PC-3 (cell line): ENCODE results near the gene MCFD2. TPM values are rescaled to one million over a fixed set of nuclear protein-coding genes. Genes with fewer than 3 reads are reported as not detected.

Source experiments
- ATAC-seq: fragments of 200-7000 bp; cut with Tn5 transposase; 2 replicates; pipeline ENCODE4 v1.9.1; 2020; ENCODE audit warnings: mild to moderate bottlenecking, moderate library complexity
- BruUV-seq: library from RNA; stranded (reverse); fragments of 400-500 nt; replicated peaks from 2 replicates; lab custom pipeline; 2021; lab: Mats Ljungman, UMichigan
- CTCF ChIA-PET: fragments of 300-600 bp; sonication (Branson Sonifier 250); formaldehyde crosslinking; loops from one replicate; lab custom pipeline; 2022; ENCODE audit warnings: antibody characterized with exemption; lab: Charles Lee
- POLR2A ChIA-PET: fragments of 300-600 bp; sonication (Branson Sonifier 250); formaldehyde crosslinking; loops from one replicate; lab custom pipeline; 2022; ENCODE audit warnings: antibody characterized with exemption; ENCODE audit not compliant: unreplicated experiment; lab: Charles Lee
- DNase-seq: peaks from one replicate; pipeline ENCODE4 v3.0.0-alpha.2; 2015
- H2AFZ ChIP-seq: fragments of 300-600 bp; sonication (generic); 2 replicates; pipeline ENCODE4 v1.6.0; 2016; ENCODE audit warnings: antibody characterized with exemption, low read length
- H3F3A ChIP-seq: fragments of 300-600 bp; sonication (generic); one replicate; pipeline ENCODE4 v1.6.0; 2017; ENCODE audit warnings: antibody characterized with exemption, low read length, control low read depth, mild to moderate bottlenecking; ENCODE audit not compliant: unreplicated experiment
- H3K27ac ChIP-seq: fragments of 300-600 bp; sonication (generic); 2 replicates; pipeline ENCODE4 v1.5.1; 2016; ENCODE audit warnings: mild to moderate bottlenecking, low read length
- H3K27me3 ChIP-seq: fragments of 300-600 bp; sonication (generic); 2 replicates; pipeline ENCODE4 v1.6.1; 2016; ENCODE audit warnings: low read length, mixed read lengths
- H3K36me3 ChIP-seq: fragments of 300-600 bp; sonication (generic); 2 replicates; pipeline ENCODE4 v1.6.1; 2016; ENCODE audit warnings: low read depth, mixed run types, low read length, mixed read lengths
- H3K4me1 ChIP-seq: fragments of 300-600 bp; sonication (generic); 2 replicates; pipeline ENCODE4 v1.5.1; 2016; ENCODE audit warnings: low read length; ENCODE audit not compliant: insufficient read depth
- H3K4me2 ChIP-seq: fragments of 300-600 bp; sonication (generic); 2 replicates; pipeline ENCODE4 v1.6.0; 2016; ENCODE audit warnings: low read length
- H3K4me3 ChIP-seq: fragments of 300-600 bp; sonication (generic); 2 replicates; pipeline ENCODE4 v1.5.1; 2016; ENCODE audit warnings: mild to moderate bottlenecking, low read length, mixed read lengths
- H3K79me2 ChIP-seq: fragments of 300-600 bp; sonication (generic); 2 replicates; pipeline ENCODE4 v1.6.1; 2017; ENCODE audit warnings: low read length, mixed read lengths
- H3K9ac ChIP-seq: fragments of 300-600 bp; sonication (generic); 2 replicates; pipeline ENCODE4 v1.6.0; 2016; ENCODE audit warnings: mild to moderate bottlenecking, low read length
- H3K9me2 ChIP-seq: fragments of 300-600 bp; sonication (generic); replicated peaks from 2 replicates; pipeline ENCODE4 v1.6.1; 2016; ENCODE audit warnings: mixed run types, low read length, mixed read lengths
- H3K9me3 ChIP-seq: fragments of 300-600 bp; sonication (generic); 2 replicates; pipeline ENCODE4 v1.6.1; 2016; ENCODE audit warnings: low read length, mixed read lengths
- H4K20me1 ChIP-seq: fragments of 300-600 bp; sonication (generic); 2 replicates; pipeline ENCODE4 v1.6.1; 2016; ENCODE audit warnings: low read length, mixed read lengths
- EZH2 ChIP-seq: fragments of 300-600 bp; sonication (generic); IDR thresholded peaks from one replicate; pipeline ENCODE4 v1.6.1; 2017; ENCODE audit warnings: antibody characterized with exemption, mild to moderate bottlenecking, low read length; ENCODE audit not compliant: unreplicated experiment
- EZH2phosphoT487 ChIP-seq: fragments of 300-600 bp; sonication (generic); IDR thresholded peaks from 2 replicates; pipeline ENCODE4 v1.6.1; 2018; ENCODE audit warnings: mild to moderate bottlenecking, antibody characterized with exemption, low read length, borderline replicate concordance
- intact Hi-C: fragments of 100-400 bp; cut with micrococcal nuclease; formaldehyde crosslinking; loops from 2 replicates; pipeline ENCODE4 v1.9.0; 2023
- total RNA-seq: library from RNA; depleted of rRNA; stranded (reverse); fragments of >200 nt; gene quantifications from 2 replicates; pipeline ENCODE4 v1.2.3, GENCODE V29; 2014
- TF ChIP-seq, protein P1 (sequence below): fragments of 300-600 bp; sonication (generic); conservative IDR thresholded peaks from 2 replicates; pipeline ENCODE4 v1.5.1; 2017; ENCODE audit warnings: antibody characterized with exemption, low read depth, mild to moderate bottlenecking, low read length

Gene MCFD2
- total RNA-seq, 1 experiment from 2014 or later, result 112 TPM

GRCh38 chr2:46885376-46885775 lies 30.2 kb downstream of the MCFD2 start:
- Histone ChIP-seq H3K4me1 (peaks cover 36% of the 10 kb centered on the region), H3K36me3 (no peaks in the 10 kb centered on the region), H3K9me2 (no peaks in the 10 kb centered on the region), H3K27me3 (no peaks in the 10 kb centered on the region), H2AFZ (no peak overlapping the region), H3K4me2 (no peak overlapping the region), H3K9me3 (no peaks in the 10 kb centered on the region), H3F3A (no peaks in the 10 kb centered on the region), H3K4me3 (no peak overlapping the region), H4K20me1 (no peaks in the 10 kb centered on the region), H3K9ac (no peak overlapping the region), H3K27ac (no peak overlapping the region), H3K79me2 (no peaks in the 10 kb centered on the region)
- no TSS peak for BruUV-seq
- intact Hi-C loops, result no loop called here
- TF ChIP-seq EZH2 (no peak), EZH2phosphoT487 (no peak)
- TF ChIP-seq, protein P1, sequence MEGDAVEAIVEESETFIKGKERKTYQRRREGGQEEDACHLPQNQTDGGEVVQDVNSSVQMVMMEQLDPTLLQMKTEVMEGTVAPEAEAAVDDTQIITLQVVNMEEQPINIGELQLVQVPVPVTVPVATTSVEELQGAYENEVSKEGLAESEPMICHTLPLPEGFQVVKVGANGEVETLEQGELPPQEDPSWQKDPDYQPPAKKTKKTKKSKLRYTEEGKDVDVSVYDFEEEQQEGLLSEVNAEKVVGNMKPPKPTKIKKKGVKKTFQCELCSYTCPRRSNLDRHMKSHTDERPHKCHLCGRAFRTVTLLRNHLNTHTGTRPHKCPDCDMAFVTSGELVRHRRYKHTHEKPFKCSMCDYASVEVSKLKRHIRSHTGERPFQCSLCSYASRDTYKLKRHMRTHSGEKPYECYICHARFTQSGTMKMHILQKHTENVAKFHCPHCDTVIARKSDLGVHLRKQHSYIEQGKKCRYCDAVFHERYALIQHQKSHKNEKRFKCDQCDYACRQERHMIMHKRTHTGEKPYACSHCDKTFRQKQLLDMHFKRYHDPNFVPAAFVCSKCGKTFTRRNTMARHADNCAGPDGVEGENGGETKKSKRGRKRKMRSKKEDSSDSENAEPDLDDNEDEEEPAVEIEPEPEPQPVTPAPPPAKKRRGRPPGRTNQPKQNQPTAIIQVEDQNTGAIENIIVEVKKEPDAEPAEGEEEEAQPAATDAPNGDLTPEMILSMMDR, result no peak
- ChIA-PET POLR2A (no interaction called here), CTCF (no interaction called here)
- ATAC-seq (no peak), DNase-seq (no peak)

- no peak for DNase-seq
- H3K27ac ChIP-seq, result no peak overlapping the region
These were observed 36.1 kb downstream of the MCFD2 start for GRCh38 chr2:46879511-46879910.

DNA sequence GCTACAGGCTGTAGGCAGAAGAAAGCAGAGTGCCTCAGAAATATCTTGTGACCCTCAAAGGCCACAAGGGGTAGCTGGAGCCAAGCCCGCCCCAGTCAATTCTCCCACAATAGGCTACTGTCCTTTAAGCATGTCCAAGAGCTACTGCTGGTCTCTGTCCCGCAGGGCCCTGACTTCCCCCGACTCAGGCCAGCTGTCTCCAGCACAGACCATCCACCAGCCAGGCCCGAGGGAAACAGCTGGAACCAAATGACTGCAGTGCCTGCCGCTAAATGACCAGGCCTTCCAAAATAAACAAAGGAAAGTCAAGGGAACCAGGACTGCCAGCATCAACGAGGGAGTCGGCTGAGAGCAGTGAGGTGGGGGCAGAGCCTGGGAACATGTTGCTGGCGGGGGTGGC lies 36.7 kb downstream of the MCFD2 start:
- H3K36me3 ChIP-seq, result no peaks in the 10 kb centered on the region
- ChIA-PET POLR2A (no interaction called here), CTCF (no interaction called here)
- no peak for TF ChIP-seq EZH2
- ATAC-seq, result no peak
- no peaks in the 10 kb centered on the region for H3K27me3 ChIP-seq
- no peak for DNase-seq
- H3K9me2 ChIP-seq, result no peaks in the 10 kb centered on the region
- no peaks in the 10 kb centered on the region for H4K20me1 ChIP-seq
- H3K4me2 ChIP-seq, result no peak overlapping the region
- no peak overlapping the region for H2AFZ ChIP-seq
- BruUV-seq, result no TSS peak
- no peaks in the 10 kb centered on the region for H3K79me2 ChIP-seq
- intact Hi-C loops, result no loop called here
- no peaks in the 10 kb centered on the region for H3F3A ChIP-seq
- peaks cover 39% of the 10 kb centered on the region for H3K4me1 ChIP-seq
- H3K9me3 ChIP-seq, result no peaks in the 10 kb centered on the region
- H3K9ac ChIP-seq, result no peak overlapping the region
- H3K4me3 ChIP-seq, result no peak overlapping the region
- no peak overlapping the region for H3K27ac ChIP-seq

More at GRCh38 chr2:46879511-46879910, 36.1 kb downstream of the MCFD2 start:
- peaks cover 32% of the 10 kb centered on the region for H3K4me1 ChIP-seq
- H3K27me3 ChIP-seq, result no peaks in the 10 kb centered on the region
- no peak overlapping the region for H3K4me3 ChIP-seq
- no peaks in the 10 kb centered on the region for H3F3A ChIP-seq
- intact Hi-C loops, result no loop called here
- no peak for TF ChIP-seq EZH2phosphoT487
- TF ChIP-seq EZH2, result no peak
- TF ChIP-seq, protein P1, result no peak
- H3K36me3 ChIP-seq, result no peaks in the 10 kb centered on the region
- no peak for ATAC-seq
- no peak overlapping the region for H3K4me2 ChIP-seq
- no peak overlapping the region for H3K9ac ChIP-seq
- H4K20me1 ChIP-seq, result no peaks in the 10 kb centered on the region
- no peaks in the 10 kb centered on the region for H3K9me2 ChIP-seq
- CTCF ChIA-PET, result no interaction called here
- POLR2A ChIA-PET, result no interaction called here
- no peaks in the 10 kb centered on the region for H3K79me2 ChIP-seq
- no peak overlapping the region for H2AFZ ChIP-seq
- BruUV-seq, result no TSS peak
- H3K9me3 ChIP-seq, result no peaks in the 10 kb centered on the region
